GM12873 (cell line): Measurements from ENCODE around the gene MTMR3.

Source experiments
- CTCF ChIP-seq: IDR thresholded peaks from 2 replicates; pipeline ENCODE4 v1.5.1; 2012; ENCODE audit warnings: low read depth, mild to moderate bottlenecking, moderate library complexity, low read length, control low read depth; ENCODE audit not compliant: insufficient read depth; ENCODE audit errors: missing control alignments

Gene MTMR3

GRCh38 chr22:30031328-30031727 lies 148.4 kb downstream of the MTMR3 start:
- no peak for TF ChIP-seq CTCF

- no peak for TF ChIP-seq CTCF
Measured at GRCh38 chr22:30031764-30032455, 148.9 kb downstream of the MTMR3 start.

GRCh38 chr22:30033137-30033536 lies 150.2 kb downstream of the MTMR3 start:
- TF ChIP-seq CTCF, result no peak

GRCh38 chr22:30033901-30034300 lies 150.9 kb downstream of the MTMR3 start:
- TF ChIP-seq CTCF, result no peak

GRCh38 chr22:30036656-30037055 lies 153.7 kb downstream of the MTMR3 start:
- TF ChIP-seq CTCF, result no peak

GRCh38 chr22:30038219-30038618 lies 155.2 kb downstream of the MTMR3 start:
- no peak for TF ChIP-seq CTCF

- no peak for TF ChIP-seq CTCF
Measured at GRCh38 chr22:30040499-30041260, 157.7 kb downstream of the MTMR3 start.
